NB4 (cell line): Measurements from ENCODE around the gene C16orf96.

Source experiments
- MYC ChIP-seq: IDR thresholded peaks from 2 replicates; pipeline ENCODE4 v1.6.1; 2011; ENCODE audit warnings: low read depth, low read length
- POLR2A ChIP-seq: IDR thresholded peaks from 2 replicates; pipeline ENCODE4 v1.6.1; 2011; ENCODE audit warnings: mild to moderate bottlenecking; ENCODE audit not compliant: insufficient read length; ENCODE audit errors: extremely low read depth
- TF ChIP-seq, protein P1 (sequence below): IDR thresholded peaks from one replicate; pipeline ENCODE4 v1.5.1; 2012; ENCODE audit warnings: low read depth, low read length
- TF ChIP-seq, protein P2 (sequence below): IDR thresholded peaks from 2 replicates; pipeline ENCODE4 v1.6.1; 2011; ENCODE audit warnings: low read depth, low read length

DNA sequence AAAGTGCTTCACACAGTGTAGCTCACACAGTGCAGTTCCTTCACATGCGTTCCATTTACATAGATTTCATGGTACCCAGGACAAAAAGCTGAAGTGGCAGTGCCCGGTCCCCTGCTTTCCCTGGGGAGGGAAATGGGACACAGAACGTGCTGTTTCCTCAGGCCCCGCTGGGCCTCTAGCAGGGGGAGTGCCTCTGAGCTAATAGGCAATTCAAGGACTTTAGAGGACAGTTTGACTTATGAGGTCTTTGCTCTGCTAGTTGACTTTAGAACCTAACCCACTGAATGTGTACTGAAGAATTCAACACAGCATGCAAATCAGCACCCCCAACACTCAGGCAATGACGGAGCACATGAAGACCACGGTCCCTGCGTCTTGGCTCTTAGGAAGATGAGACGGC, 24.3 kb upstream of the C16orf96 start:
- TF ChIP-seq, protein P1, sequence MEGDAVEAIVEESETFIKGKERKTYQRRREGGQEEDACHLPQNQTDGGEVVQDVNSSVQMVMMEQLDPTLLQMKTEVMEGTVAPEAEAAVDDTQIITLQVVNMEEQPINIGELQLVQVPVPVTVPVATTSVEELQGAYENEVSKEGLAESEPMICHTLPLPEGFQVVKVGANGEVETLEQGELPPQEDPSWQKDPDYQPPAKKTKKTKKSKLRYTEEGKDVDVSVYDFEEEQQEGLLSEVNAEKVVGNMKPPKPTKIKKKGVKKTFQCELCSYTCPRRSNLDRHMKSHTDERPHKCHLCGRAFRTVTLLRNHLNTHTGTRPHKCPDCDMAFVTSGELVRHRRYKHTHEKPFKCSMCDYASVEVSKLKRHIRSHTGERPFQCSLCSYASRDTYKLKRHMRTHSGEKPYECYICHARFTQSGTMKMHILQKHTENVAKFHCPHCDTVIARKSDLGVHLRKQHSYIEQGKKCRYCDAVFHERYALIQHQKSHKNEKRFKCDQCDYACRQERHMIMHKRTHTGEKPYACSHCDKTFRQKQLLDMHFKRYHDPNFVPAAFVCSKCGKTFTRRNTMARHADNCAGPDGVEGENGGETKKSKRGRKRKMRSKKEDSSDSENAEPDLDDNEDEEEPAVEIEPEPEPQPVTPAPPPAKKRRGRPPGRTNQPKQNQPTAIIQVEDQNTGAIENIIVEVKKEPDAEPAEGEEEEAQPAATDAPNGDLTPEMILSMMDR, result no peak
- TF ChIP-seq POLR2A (no peak), MYC (no peak)
- TF ChIP-seq, protein P2, sequence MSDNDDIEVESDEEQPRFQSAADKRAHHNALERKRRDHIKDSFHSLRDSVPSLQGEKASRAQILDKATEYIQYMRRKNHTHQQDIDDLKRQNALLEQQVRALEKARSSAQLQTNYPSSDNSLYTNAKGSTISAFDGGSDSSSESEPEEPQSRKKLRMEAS, result no peak
